Measurements from ENCODE around the gene NBAS.

DNA sequence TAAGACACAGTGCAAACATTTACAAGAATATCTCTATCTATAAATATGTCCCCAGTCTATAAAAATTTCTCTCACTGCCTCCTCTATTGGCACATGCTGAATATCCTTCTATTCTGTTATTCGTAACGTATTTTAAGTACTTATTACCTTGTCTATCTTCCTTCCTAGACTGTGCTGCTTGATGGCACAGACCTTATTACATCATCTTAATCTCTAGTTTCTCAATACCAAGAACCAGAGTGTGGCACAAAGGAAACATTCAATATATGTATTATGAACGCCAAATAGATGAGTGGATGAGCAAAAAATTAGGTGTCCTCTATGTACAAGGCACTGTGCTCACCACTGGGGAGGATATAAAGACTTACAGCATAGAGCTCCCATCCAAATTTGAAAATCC, 282.8 kb downstream of the NBAS start:
- TF ChIP-seq EZH2 (IDR thresholded peaks at IDR 0.05) (no peak), POLR2AphosphoS5 (IDR thresholded peaks at IDR 0.05; ENCODE audit: borderline replicate concordance, low read depth, low read length) (no peak), FOXP2 (optimal IDR thresholded peaks at IDR 0.05; ENCODE audit: control extremely low read depth, extremely low read length, insufficient read depth) (no peak)

Measured in SK-N-MC (cell line).